GM12878 (cell line): ENCODE results near the gene FLT3LG.

ENCODE experiments used
- REST ChIP-seq: IDR thresholded peaks from 2 replicates; pipeline ENCODE4 v1.6.1; 2012; ENCODE audit warnings: mild to moderate bottlenecking, low read depth, low read length
- ZNF384 ChIP-seq: IDR thresholded peaks from 2 replicates; pipeline ENCODE4 v1.6.1; 2012; ENCODE audit warnings: low read depth, mild to moderate bottlenecking, low read length, improper control_type of control experiment, borderline replicate concordance

- TF ChIP-seq REST, result no peak
- no peak for TF ChIP-seq ZNF384
Observed at GRCh38 chr19:49490287-49491029, 16.4 kb downstream of the FLT3LG start.
